ENCODE data around the gene FOXO6. TPM values are rescaled to one million over a fixed set of nuclear protein-coding genes. Genes with fewer than 3 reads are reported as not detected.

Gene FOXO6
- polyA plus RNA-seq, 1 of the 3 experiments (the other 2 are of a cell fraction), result 0.35 TPM

GRCh38 chr1:41390573-41390972 is 29.3 kb downstream of the FOXO6 start:
- Histone ChIP-seq H3K79me2 (ENCODE audit: insufficient read depth) (no peaks in the 10 kb centered on the region), H3K9ac (no peak overlapping the region), H3K9me2 (no peaks in the 10 kb centered on the region), H4K20me1 (ENCODE audit: insufficient read depth) (no peaks in the 10 kb centered on the region), H3K4me2 (no peak overlapping the region), H3F3A (replicated peaks; ENCODE audit: insufficient read depth) (peaks cover 4% of the 10 kb centered on the region), H3K4me3 (ENCODE audit: low read depth in 2 of 2, low read length in 1 of 2) (no peak overlapping the region), H3K36me3 (replicated peaks in 1 of 2; ENCODE audit: control insufficient read depth in 1 of 2, insufficient read depth in 2 of 2, low read length in 1 of 2) (no peaks in the 10 kb centered on the region), H3K4me1 (ENCODE audit: control insufficient read depth in 1 of 2, insufficient read depth in 2 of 2, low read depth in 1 of 2, low read length in 1 of 2) (peaks cover 11 to 59% of the 10 kb centered on the region in 2 experiments; a peak in 2 of 4 replicates), H3K27ac (ENCODE audit: low read depth in 2 of 2, low read length in 1 of 2) (no peak overlapping the region), H3K27me3 (ENCODE audit: insufficient read depth) (no peaks in the 10 kb centered on the region), H2AFZ (ENCODE audit: low read depth) (no peak overlapping the region), H3K9me3 (no peaks in the 10 kb centered on the region)
- WGBS (ENCODE audit: low lambda C conversion rate), result 100% methylated on average over 1 of the region's 1 CpG
- ChIA-PET POLR2A (no interaction called here), CTCF (interaction anchor here (1.2 kb wide), 1 partner anchor 114 kb away, joined by 5 read pairs; no protein-coding TSS in a partner anchor)
- TF ChIP-seq POLR2AphosphoS5 (IDR thresholded peaks at IDR 0.05; ENCODE audit: low read depth, low read length), result no peak
- TF ChIP-seq USF1 (IDR thresholded peaks at IDR 0.05; ENCODE audit: borderline replicate concordance, low read depth), result no peak
- no peak for TF ChIP-seq JUND (IDR thresholded peaks at IDR 0.05)
- TF ChIP-seq RCOR1 (IDR thresholded peaks at IDR 0.05; ENCODE audit: low read length), result no peak
- TF ChIP-seq CHD2 (IDR thresholded peaks at IDR 0.05; ENCODE audit: low read length, partially characterized antibody), result no peak
- no peak for DNase-seq

GRCh38 chr1:41391834-41392527 is 30.7 kb downstream of the FOXO6 start:
- no peaks in the 10 kb centered on the region for H4K20me1 ChIP-seq (ENCODE audit: insufficient read depth)
- H3K27ac ChIP-seq (ENCODE audit: low read depth in 2 of 2, low read length in 1 of 2), result no peak overlapping the region
- peak; percentile 6; the same call in 1 of the 2 replicates for TF ChIP-seq RAD21 (IDR thresholded peaks at IDR 0.05; ENCODE audit: low read length)
- TF ChIP-seq POLR2AphosphoS5 (IDR thresholded peaks at IDR 0.05; ENCODE audit: low read depth, low read length), result no peak
- no peak overlapping the region for H2AFZ ChIP-seq (ENCODE audit: low read depth)
- H3K79me2 ChIP-seq (ENCODE audit: insufficient read depth), result no peaks in the 10 kb centered on the region
- H3K27me3 ChIP-seq (ENCODE audit: insufficient read depth), result no peaks in the 10 kb centered on the region
- no peak for DNase-seq
- peaks cover 4% of the 10 kb centered on the region for H3F3A ChIP-seq (replicated peaks; ENCODE audit: insufficient read depth)
- H3K9me2 ChIP-seq, result no peaks in the 10 kb centered on the region
- no peaks in the 10 kb centered on the region for H3K36me3 ChIP-seq (replicated peaks in 1 of 2; ENCODE audit: control insufficient read depth in 1 of 2, insufficient read depth in 2 of 2, low read length in 1 of 2)
- no peak overlapping the region for H3K4me3 ChIP-seq (ENCODE audit: low read depth in 2 of 2, low read length in 1 of 2)
- no peak overlapping the region for H3K4me2 ChIP-seq
- 71% methylated on average over 6 of the region's 9 CpGs for WGBS (ENCODE audit: low lambda C conversion rate)
- H3K4me1 ChIP-seq (ENCODE audit: control insufficient read depth in 1 of 2, insufficient read depth in 2 of 2, low read depth in 1 of 2, low read length in 1 of 2), result peaks cover 11 to 54% of the 10 kb centered on the region in 2 experiments; a peak in 2 of 4 replicates
- ChIA-PET POLR2A (no interaction called here), CTCF (interaction anchor here (0.7 to 1.6 kb wide), 2 partner anchors 14 to 41 kb away, joined by 3 to 5 read pairs; no protein-coding TSS in a partner anchor)
- H3K9me3 ChIP-seq, result no peaks in the 10 kb centered on the region
- H3K9ac ChIP-seq, result no peak overlapping the region

GRCh38 chr1:41392528-41392924 is 31.3 kb downstream of the FOXO6 start:
- 91% methylated on average over 4 of the region's 4 CpGs for WGBS (ENCODE audit: low lambda C conversion rate)
- POLR2A ChIA-PET, result no interaction called here
- no peaks in the 10 kb centered on the region for H3K9me3 ChIP-seq
- peaks cover 4% of the 10 kb centered on the region for H3F3A ChIP-seq (replicated peaks; ENCODE audit: insufficient read depth)
- no peaks in the 10 kb centered on the region for H3K36me3 ChIP-seq (replicated peaks in 1 of 2; ENCODE audit: control insufficient read depth in 1 of 2, insufficient read depth in 2 of 2, low read length in 1 of 2)
- no peaks in the 10 kb centered on the region for H3K79me2 ChIP-seq (ENCODE audit: insufficient read depth)
- H3K4me1 ChIP-seq (ENCODE audit: control insufficient read depth in 1 of 2, insufficient read depth in 2 of 2, low read depth in 1 of 2, low read length in 1 of 2), result peaks cover 10 to 49% of the 10 kb centered on the region in 2 experiments; a peak in 2 of 4 replicates
- no peaks in the 10 kb centered on the region for H4K20me1 ChIP-seq (ENCODE audit: insufficient read depth)
- TF ChIP-seq MAX (IDR thresholded peaks at IDR 0.05; ENCODE audit: low read depth) (no peak), TCF12 (IDR thresholded peaks at IDR 0.05) (no peak)
- no peak overlapping the region for H3K9ac ChIP-seq
- DNase-seq, result no peak
- no peaks in the 10 kb centered on the region for H3K9me2 ChIP-seq
- no peak overlapping the region for H3K4me3 ChIP-seq (ENCODE audit: low read depth in 2 of 2, low read length in 1 of 2)
- H3K27ac ChIP-seq (ENCODE audit: low read depth in 2 of 2, low read length in 1 of 2), result no peak overlapping the region
- H3K4me2 ChIP-seq, result no peak overlapping the region
- CTCF ChIA-PET, result interaction anchor here (0.7 to 1.6 kb wide), 4 partner anchors 15 to 40 kb away, joined by 3 to 5 read pairs (median 3); no protein-coding TSS in a partner anchor
- no peak overlapping the region for H2AFZ ChIP-seq (ENCODE audit: low read depth)
- H3K27me3 ChIP-seq (ENCODE audit: insufficient read depth), result no peaks in the 10 kb centered on the region
